ENCODE measurements around the gene MATR3.
A peak's percentile ranks its signal among the peaks of the same experiment; 100 is the strongest.

The MATR3 gene

DNA sequence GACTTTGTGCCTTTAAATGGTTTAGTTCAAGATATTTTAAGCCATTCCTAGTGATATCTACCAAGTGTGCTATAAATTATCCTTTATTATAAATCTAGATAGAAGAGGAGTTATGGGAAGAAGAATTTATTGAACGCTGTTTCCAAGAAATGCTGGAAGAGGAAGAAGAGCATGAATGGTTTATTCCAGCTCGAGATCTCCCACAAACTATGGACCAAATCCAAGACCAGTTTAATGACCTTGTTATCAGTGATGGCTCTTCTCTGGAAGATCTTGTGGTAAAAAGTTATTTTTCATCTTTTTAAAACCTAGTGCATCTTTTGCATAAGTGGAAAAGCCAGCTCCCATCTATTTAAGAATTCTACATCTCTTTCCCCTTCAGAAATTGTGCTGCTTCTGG lies 70.9 kb downstream of the MATR3 start:
- no peak overlapping the region for H3K27ac ChIP-seq
- TF ChIP-seq CTCF (conservative IDR thresholded peaks at IDR 0.05) = no peak

GRCh38 chr5:139368613-139369012 lies 75.1 kb downstream of the MATR3 start:
- no peak overlapping the region for H3K27ac ChIP-seq
- no peak for TF ChIP-seq CTCF (conservative IDR thresholded peaks at IDR 0.05)

- TF ChIP-seq CTCF (conservative IDR thresholded peaks at IDR 0.05) = no peak
- no peak overlapping the region for H3K27ac ChIP-seq
Observed at GRCh38 chr5:139369181-139369580, 75.6 kb downstream of the MATR3 start.

GRCh38 chr5:139371482-139372435 lies 78.2 kb downstream of the MATR3 start:
- no peak for TF ChIP-seq CTCF (conservative IDR thresholded peaks at IDR 0.05)
- H3K27ac ChIP-seq = peak overlapping the region; percentile 88

DNA sequence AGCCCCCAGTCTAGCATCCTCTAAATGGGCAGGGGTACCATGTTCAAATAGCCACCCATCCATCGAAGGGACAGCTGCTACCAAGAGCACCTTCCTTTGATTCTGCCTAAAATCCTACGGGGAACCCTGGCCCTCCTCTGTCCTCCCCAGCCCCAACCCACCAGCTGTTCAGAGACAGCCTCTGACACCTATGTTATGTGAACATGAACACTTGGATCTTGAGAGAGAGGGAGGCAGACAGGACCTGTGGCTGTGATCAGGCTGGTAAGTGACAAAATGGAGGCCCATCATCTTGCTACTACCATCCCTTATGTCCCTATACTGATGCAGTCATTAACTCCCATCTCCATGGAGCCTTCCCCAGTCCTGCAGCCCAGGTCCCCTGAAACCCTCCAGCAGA lies 81.4 kb downstream of the MATR3 start:
- peak overlapping the region; percentile 88 for H3K27ac ChIP-seq

DNA sequence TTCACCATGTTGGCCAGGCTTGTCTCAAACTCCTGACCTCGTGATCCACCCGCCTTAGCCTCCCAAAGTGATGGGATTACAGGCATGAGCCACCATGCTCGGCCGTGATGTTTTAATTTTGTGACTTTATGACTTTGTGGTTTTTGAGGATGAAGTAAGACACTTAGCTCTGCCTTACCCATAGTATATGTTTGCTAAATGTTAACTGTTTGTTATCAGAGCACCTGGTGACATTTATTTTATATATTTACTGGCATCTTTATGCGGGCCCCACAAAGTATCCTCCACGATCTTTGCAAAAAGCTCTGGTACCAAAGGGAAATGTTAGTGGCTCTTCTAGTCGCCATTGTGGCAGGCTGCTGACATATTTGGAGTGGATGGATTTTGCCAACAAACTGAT lies 82.8 kb downstream of the MATR3 start:
- peak overlapping the region; percentile 88; the same call in 1 of the 2 replicates for H3K27ac ChIP-seq
- TF ChIP-seq CTCF (conservative IDR thresholded peaks at IDR 0.05) = no peak

More for the DNA sequence above, 81.4 kb downstream of the MATR3 start:
- TF ChIP-seq CTCF (conservative IDR thresholded peaks at IDR 0.05) = no peak

DNA sequence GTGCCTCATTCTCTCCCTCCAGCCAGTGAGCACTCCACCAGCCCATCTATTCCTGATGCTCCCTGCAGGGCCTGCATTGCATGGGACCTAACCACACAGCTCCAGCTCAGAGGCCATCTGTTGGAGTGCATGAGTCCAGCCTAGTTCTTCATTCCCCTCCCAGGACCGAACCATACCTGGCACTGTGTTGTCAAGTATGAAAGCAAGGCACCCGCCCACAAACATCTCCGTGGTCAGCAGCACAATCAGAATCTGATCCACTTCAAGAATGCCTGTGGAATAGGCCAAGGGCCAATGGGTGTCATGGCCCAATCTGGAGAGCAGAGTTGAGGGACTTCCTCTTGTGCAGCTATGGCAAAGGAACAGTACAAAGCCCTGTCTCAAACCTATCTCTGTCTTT lies 83.7 kb downstream of the MATR3 start:
- no peak overlapping the region for H3K27ac ChIP-seq
- TF ChIP-seq CTCF (conservative IDR thresholded peaks at IDR 0.05) = no peak

Measured in VCaP (cell line).